WTC11 (cell line): Measurements from ENCODE around the gene HECTD4. TPM values are rescaled to one million over a fixed set of nuclear protein-coding genes. Genes with fewer than 3 reads are reported as not detected.

Experiments
- ATAC-seq: fragments of 200-7000 bp; cut with Tn5 transposase; 2 replicates; pipeline ENCODE4 v1.10.0; 2021; ENCODE audit warnings: mild to moderate bottlenecking, moderate library complexity
- CTCF ChIA-PET: fragments of 300-600 bp; sonication (Branson Sonifier 250); formaldehyde crosslinking; loops from one replicate; lab custom pipeline; 2021; ENCODE audit warnings: antibody characterized with exemption; lab: Charles Lee
- POLR2A ChIA-PET: fragments of 350-600 bp; sonication (Branson Sonifier 250); formaldehyde crosslinking; loops from one replicate; lab custom pipeline; 2021; ENCODE audit warnings: antibody characterized with exemption; lab: Charles Lee
- DNase-seq: peaks from one replicate; pipeline ENCODE4 v3.0.0; 2021; ENCODE audit warnings: low spot score
- H3K27ac Mint-ChIP-seq: 2 replicates; pipeline ENCODE4 v1.8.0; 2021; ENCODE audit warnings: mixed read lengths
- H3K27me3 Mint-ChIP-seq: 2 replicates; pipeline ENCODE4 v1.8.0; 2021; ENCODE audit warnings: low read depth, mild to moderate bottlenecking, moderate library complexity, mixed read lengths
- H3K36me3 Mint-ChIP-seq: 2 replicates; pipeline ENCODE4 v1.8.0; 2021; ENCODE audit warnings: mixed read lengths
- H3K4me1 Mint-ChIP-seq: 2 replicates; pipeline ENCODE4 v1.8.0; 2022; ENCODE audit warnings: mixed read lengths
- H3K4me3 Mint-ChIP-seq: 2 replicates; pipeline ENCODE4 v1.8.0; 2021; ENCODE audit warnings: mild to moderate bottlenecking, moderate library complexity, mixed read lengths
- H3K9me3 Mint-ChIP-seq: 2 replicates; pipeline ENCODE4 v1.8.0; 2021; ENCODE audit warnings: mixed read lengths
- ATF1 ChIP-seq: sonication (generic); formaldehyde crosslinking; IDR thresholded peaks from 2 replicates; pipeline ENCODE4 v1.8.1; 2023; ENCODE audit warnings: mild to moderate bottlenecking, moderate library complexity, missing genetic modification reagents
- EMX1 ChIP-seq: fragments of 250-450 bp; sonication (Bioruptor Pico); IDR thresholded peaks from 2 replicates; pipeline ENCODE4 v1.8.0; 2021; ENCODE audit warnings: mild to moderate bottlenecking
- ESRRA ChIP-seq: sonication (generic); formaldehyde crosslinking; IDR thresholded peaks from 2 replicates; pipeline ENCODE4 v1.8.1; 2022; ENCODE audit warnings: mild to moderate bottlenecking, missing genetic modification reagents, borderline replicate concordance
- FOXP1 ChIP-seq: sonication (generic); formaldehyde crosslinking; IDR thresholded peaks from 2 replicates; pipeline ENCODE4 v1.8.0; 2022; ENCODE audit warnings: missing genetic modification reagents, mild to moderate bottlenecking, moderate library complexity, borderline replicate concordance
- MXD4 ChIP-seq: fragments of 250-450 bp; sonication (Bioruptor Pico); IDR thresholded peaks from 2 replicates; pipeline ENCODE4 v1.8.0; 2021; ENCODE audit warnings: mild to moderate bottlenecking, moderate library complexity, borderline replicate concordance
- MYBL2 ChIP-seq: sonication (generic); formaldehyde crosslinking; IDR thresholded peaks from 2 replicates; pipeline ENCODE4 v1.8.1; 2023; ENCODE audit warnings: mild to moderate bottlenecking, moderate library complexity, missing genetic modification reagents
- NFE2L1 ChIP-seq: sonication (generic); formaldehyde crosslinking; IDR thresholded peaks from 2 replicates; pipeline ENCODE4 v1.8.1; 2023; ENCODE audit warnings: missing genetic modification reagents
- PRRX2 ChIP-seq: fragments of 250-450 bp; sonication (Bioruptor Pico); IDR thresholded peaks from 2 replicates; pipeline ENCODE4 v1.8.0; 2021; ENCODE audit warnings: mild to moderate bottlenecking
- SMAD3 ChIP-seq: sonication (generic); formaldehyde crosslinking; IDR thresholded peaks from 2 replicates; pipeline ENCODE4 v1.8.0; 2022; ENCODE audit warnings: missing genetic modification reagents, mild to moderate bottlenecking, borderline replicate concordance
- SP1 ChIP-seq: sonication (generic); formaldehyde crosslinking; conservative IDR thresholded peaks from 2 replicates; pipeline ENCODE4 v1.8.1; 2022; ENCODE audit warnings: missing genetic modification reagents
- ZNF121 ChIP-seq: sonication (generic); formaldehyde crosslinking; IDR thresholded peaks from 2 replicates; pipeline ENCODE4 v1.8.0; 2023; ENCODE audit warnings: missing genetic modification reagents
- ZNF219 ChIP-seq: sonication (generic); formaldehyde crosslinking; IDR thresholded peaks from 2 replicates; pipeline ENCODE4 v1.8.0; 2023; ENCODE audit warnings: missing genetic modification reagents, mild to moderate bottlenecking, borderline replicate concordance
- ZNF317 ChIP-seq: sonication (generic); formaldehyde crosslinking; IDR thresholded peaks from 2 replicates; pipeline ENCODE4 v1.8.1; 2023; ENCODE audit warnings: low read depth, mild to moderate bottlenecking, moderate library complexity, missing genetic modification reagents, borderline replicate concordance
- ZNF671 ChIP-seq: fragments of 250-450 bp; sonication (Bioruptor Pico); IDR thresholded peaks from 2 replicates; pipeline ENCODE4 v1.8.0; 2021; ENCODE audit warnings: mild to moderate bottlenecking
- total RNA-seq: library from RNA; stranded (reverse); gene quantifications from 3 replicates; pipeline ENCODE4 v1.2.3, GENCODE V29; 2021
- TF ChIP-seq, protein P1 (sequence below): sonication (generic); formaldehyde crosslinking; IDR thresholded peaks from 2 replicates; pipeline ENCODE4 v1.8.0; 2022; ENCODE audit warnings: mild to moderate bottlenecking, missing genetic modification reagents
- TF ChIP-seq, protein P2 (sequence below): sonication (generic); formaldehyde crosslinking; IDR thresholded peaks from 2 replicates; pipeline ENCODE4 v1.8.0; 2023; ENCODE audit warnings: mild to moderate bottlenecking, missing genetic modification reagents
- TF ChIP-seq, protein P3 (sequence below): fragments of 250-450 bp; sonication (Bioruptor Pico); conservative IDR thresholded peaks from 2 replicates; pipeline ENCODE4 v1.9.0; 2021; ENCODE audit warnings: mild to moderate bottlenecking
- TF ChIP-seq, protein P4 (sequence below): fragments of 250-450 bp; sonication (Bioruptor Pico); IDR thresholded peaks from 2 replicates; pipeline ENCODE4 v1.8.0; 2021; ENCODE audit warnings: mild to moderate bottlenecking
- TF ChIP-seq, protein P5 (sequence below): sonication (generic); formaldehyde crosslinking; IDR thresholded peaks from 2 replicates; pipeline ENCODE4 v1.8.1; 2022; ENCODE audit warnings: mild to moderate bottlenecking, moderate library complexity, missing genetic modification reagents
- TF ChIP-seq, protein P6 (sequence below): sonication (generic); formaldehyde crosslinking; IDR thresholded peaks from 2 replicates; pipeline ENCODE4 v1.8.1; 2023; ENCODE audit warnings: mild to moderate bottlenecking, moderate library complexity, missing genetic modification reagents

The HECTD4 gene
- total RNA-seq, 1 experiment from 2014 or later = 31.7 TPM

DNA sequence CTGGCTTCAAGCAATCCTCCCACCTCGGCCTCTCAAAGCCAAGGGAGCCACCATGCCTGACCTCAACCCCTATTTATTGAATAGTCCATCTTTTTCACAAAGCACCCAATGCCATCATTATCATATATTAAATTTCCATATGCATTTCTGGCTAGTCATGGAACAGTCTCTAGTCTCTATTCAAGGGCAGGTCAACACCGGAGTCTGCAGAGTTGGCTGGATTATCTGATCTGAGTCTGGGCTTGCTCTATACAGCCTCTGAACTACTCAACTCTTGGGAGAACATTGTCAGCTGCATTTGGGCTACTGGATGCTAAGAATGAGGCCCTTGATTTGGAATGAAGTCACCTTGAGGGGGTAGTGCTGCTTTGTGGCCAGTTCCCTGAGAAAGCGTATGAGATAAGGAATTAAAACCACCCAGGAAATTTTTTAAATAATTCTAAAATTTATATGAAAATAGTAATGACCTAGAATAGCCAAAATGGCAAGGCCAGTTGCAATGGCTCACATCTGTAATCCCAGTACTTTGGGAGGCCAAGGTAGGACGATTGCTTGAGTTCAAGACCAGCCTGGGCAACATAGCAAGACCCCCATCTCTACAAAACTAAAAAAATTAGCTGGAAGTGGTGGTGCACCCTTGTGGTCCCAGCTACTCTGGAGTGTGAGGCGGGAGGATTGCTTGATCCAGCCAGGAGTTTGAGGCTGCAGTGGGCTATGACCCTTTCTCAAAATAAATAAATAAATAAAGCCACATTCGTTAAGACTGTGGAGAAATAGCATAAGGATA lies 266.8 kb downstream of the HECTD4 start:
- no peak for DNase-seq
- Mint-ChIP-seq H3K4me1 (peaks cover 23% of the 10 kb centered on the region), H3K9me3 (no peaks in the 10 kb centered on the region), H3K4me3 (no peak overlapping the region)
- ATAC-seq = no peak
- TF ChIP-seq, protein P1, sequence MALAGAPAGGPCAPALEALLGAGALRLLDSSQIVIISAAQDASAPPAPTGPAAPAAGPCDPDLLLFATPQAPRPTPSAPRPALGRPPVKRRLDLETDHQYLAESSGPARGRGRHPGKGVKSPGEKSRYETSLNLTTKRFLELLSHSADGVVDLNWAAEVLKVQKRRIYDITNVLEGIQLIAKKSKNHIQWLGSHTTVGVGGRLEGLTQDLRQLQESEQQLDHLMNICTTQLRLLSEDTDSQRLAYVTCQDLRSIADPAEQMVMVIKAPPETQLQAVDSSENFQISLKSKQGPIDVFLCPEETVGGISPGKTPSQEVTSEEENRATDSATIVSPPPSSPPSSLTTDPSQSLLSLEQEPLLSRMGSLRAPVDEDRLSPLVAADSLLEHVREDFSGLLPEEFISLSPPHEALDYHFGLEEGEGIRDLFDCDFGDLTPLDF (CRISPR knock-in tag) = no peak
- peak; percentile 73 for TF ChIP-seq ZNF121
- TF ChIP-seq, all 79 proteins: peak for 1
- H3K27me3 Mint-ChIP-seq = no peaks in the 10 kb centered on the region
- peak overlapping the region; percentile 85 for H3K27ac Mint-ChIP-seq
- no peaks in the 10 kb centered on the region for H3K36me3 Mint-ChIP-seq
- POLR2A ChIA-PET = interaction anchor here (1.4 to 1.5 kb wide), 2 partner anchors 8 to 10 kb away, joined by 6 to 13 read pairs; partner anchors contain the start of gene TRAFD1
- CTCF ChIA-PET = no interaction called here

DNA sequence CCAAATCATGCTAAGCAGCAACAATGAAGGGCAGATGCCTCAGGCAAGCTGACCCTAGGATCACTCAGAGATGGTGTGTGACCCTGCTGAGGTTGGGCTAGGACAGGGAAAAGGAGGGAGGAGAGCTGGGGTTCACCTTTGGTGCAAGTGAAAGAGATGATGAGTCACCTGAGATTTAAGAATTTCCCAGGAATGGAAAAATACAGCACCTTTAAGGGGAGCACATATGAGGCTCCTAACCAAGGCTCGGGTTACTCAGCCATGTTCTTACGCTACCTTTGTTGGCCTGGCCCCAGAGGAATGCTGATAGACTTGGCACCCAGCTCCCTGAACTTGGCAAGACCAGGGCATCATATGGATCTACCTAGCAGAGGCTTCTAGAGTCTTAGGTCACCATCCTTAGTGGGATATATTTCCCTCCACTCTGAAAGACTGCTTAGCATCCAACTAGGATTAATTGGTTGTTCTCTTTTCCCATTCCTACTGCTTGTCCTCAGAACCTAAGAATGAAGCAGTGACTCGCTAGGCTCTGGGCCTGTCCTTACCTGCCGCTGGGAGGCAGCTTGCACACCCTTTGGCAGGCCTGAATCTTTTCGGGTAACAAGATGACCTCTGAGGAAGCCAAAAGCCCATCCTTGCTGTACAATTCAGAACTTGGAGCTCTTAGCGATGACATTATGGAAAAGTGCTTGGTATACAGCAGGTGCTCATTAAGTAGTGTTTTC lies 269.7 kb downstream of the HECTD4 start:
- Mint-ChIP-seq H3K27me3 (no peaks in the 10 kb centered on the region), H3K4me1 (peaks cover 37% of the 10 kb centered on the region), H3K9me3 (no peaks in the 10 kb centered on the region), H3K36me3 (no peaks in the 10 kb centered on the region), H3K27ac (peak overlapping the region; percentile 34; the same call in 1 of the 2 replicates), H3K4me3 (no peak overlapping the region)
- TF ChIP-seq ZNF317 (CRISPR knock-in tag) (no peak), SMAD3 (CRISPR knock-in tag) (no peak), ESRRA (CRISPR knock-in tag) (no peak), FOXP1 (CRISPR knock-in tag) (no peak), MXD4 (CRISPR knock-in tag) (no peak), PRRX2 (CRISPR knock-in tag) (no peak), ATF1 (CRISPR knock-in tag) (no peak), MYBL2 (CRISPR knock-in tag) (no peak), ZNF219 (CRISPR knock-in tag) (no peak), EMX1 (CRISPR knock-in tag) (no peak), SP1 (CRISPR knock-in tag) (no peak), ZNF121 (no peak), ZNF671 (CRISPR knock-in tag) (no peak), NFE2L1 (no peak)
- TF ChIP-seq, protein P2, sequence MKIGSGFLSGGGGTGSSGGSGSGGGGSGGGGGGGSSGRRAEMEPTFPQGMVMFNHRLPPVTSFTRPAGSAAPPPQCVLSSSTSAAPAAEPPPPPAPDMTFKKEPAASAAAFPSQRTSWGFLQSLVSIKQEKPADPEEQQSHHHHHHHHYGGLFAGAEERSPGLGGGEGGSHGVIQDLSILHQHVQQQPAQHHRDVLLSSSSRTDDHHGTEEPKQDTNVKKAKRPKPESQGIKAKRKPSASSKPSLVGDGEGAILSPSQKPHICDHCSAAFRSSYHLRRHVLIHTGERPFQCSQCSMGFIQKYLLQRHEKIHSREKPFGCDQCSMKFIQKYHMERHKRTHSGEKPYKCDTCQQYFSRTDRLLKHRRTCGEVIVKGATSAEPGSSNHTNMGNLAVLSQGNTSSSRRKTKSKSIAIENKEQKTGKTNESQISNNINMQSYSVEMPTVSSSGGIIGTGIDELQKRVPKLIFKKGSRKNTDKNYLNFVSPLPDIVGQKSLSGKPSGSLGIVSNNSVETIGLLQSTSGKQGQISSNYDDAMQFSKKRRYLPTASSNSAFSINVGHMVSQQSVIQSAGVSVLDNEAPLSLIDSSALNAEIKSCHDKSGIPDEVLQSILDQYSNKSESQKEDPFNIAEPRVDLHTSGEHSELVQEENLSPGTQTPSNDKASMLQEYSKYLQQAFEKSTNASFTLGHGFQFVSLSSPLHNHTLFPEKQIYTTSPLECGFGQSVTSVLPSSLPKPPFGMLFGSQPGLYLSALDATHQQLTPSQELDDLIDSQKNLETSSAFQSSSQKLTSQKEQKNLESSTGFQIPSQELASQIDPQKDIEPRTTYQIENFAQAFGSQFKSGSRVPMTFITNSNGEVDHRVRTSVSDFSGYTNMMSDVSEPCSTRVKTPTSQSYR (CRISPR knock-in tag) = no peak
- TF ChIP-seq, protein P3, sequence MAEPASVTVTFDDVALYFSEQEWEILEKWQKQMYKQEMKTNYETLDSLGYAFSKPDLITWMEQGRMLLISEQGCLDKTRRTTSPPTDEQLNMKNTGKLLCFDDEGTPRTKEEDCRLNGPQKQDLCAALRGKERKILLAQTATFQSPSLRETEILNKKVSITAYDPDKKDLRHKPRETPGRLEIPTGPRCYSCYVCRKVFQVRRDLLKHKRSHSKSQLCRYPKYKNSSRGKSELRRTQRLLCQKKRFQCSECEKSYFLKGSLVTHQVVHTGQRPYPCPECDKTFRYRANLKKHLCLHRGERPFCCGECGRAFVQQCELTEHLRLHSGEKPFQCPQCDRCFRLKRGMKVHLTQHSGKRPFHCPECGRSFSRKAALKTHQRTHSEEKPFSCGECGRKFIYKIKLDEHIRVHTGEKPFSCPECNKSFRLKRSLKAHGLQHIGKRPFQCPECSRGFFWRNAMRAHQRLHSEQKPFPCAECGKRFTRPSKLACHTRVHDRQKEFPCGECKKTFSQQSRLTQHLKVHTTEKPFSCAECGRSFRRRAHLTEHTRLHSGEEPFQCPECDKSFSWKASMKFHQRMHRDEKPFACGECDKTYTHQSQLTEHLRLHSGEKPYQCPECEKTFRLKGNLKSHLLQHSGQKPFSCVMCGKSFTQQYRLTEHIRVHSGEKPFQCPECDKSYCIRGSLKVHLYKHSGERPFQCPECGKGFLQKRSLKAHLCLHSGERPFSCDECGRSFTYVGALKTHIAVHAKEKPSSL (CRISPR knock-in tag) = no peak
- TF ChIP-seq, protein P4, sequence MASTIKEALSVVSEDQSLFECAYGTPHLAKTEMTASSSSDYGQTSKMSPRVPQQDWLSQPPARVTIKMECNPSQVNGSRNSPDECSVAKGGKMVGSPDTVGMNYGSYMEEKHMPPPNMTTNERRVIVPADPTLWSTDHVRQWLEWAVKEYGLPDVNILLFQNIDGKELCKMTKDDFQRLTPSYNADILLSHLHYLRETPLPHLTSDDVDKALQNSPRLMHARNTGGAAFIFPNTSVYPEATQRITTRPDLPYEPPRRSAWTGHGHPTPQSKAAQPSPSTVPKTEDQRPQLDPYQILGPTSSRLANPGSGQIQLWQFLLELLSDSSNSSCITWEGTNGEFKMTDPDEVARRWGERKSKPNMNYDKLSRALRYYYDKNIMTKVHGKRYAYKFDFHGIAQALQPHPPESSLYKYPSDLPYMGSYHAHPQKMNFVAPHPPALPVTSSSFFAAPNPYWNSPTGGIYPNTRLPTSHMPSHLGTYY (CRISPR knock-in tag) = no peak
- TF ChIP-seq, protein P5, sequence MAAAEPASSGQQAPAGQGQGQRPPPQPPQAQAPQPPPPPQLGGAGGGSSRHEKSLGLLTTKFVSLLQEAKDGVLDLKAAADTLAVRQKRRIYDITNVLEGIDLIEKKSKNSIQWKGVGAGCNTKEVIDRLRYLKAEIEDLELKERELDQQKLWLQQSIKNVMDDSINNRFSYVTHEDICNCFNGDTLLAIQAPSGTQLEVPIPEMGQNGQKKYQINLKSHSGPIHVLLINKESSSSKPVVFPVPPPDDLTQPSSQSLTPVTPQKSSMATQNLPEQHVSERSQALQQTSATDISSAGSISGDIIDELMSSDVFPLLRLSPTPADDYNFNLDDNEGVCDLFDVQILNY (CRISPR knock-in tag) = no peak
- TF ChIP-seq, protein P6, sequence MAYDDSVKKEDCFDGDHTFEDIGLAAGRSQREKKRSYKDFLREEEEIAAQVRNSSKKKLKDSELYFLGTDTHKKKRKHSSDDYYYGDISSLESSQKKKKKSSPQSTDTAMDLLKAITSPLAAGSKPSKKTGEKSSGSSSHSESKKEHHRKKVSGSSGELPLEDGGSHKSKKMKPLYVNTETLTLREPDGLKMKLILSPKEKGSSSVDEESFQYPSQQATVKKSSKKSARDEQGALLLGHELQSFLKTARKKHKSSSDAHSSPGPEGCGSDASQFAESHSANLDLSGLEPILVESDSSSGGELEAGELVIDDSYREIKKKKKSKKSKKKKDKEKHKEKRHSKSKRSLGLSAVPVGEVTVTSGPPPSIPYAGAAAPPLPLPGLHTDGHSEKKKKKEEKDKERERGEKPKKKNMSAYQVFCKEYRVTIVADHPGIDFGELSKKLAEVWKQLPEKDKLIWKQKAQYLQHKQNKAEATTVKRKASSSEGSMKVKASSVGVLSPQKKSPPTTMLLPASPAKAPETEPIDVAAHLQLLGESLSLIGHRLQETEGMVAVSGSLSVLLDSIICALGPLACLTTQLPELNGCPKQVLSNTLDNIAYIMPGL (CRISPR knock-in tag) = no peak
- CTCF ChIA-PET = interaction anchor here (0.6 kb wide), 1 partner anchor 223 kb away, joined by 4 read pairs; no protein-coding TSS in a partner anchor
- peak; percentile 1 for ATAC-seq
- POLR2A ChIA-PET = interaction anchor here (1.6 kb wide), 1 partner anchor 13 kb away, joined by 6 read pairs; the partner anchor contains the start of gene TRAFD1
- DNase-seq = no peak
